GM19372 (cell line): ENCODE data around the gene CHRND.

Experiments
- ATAC-seq: cut with Tn5 transposase; IDR thresholded peaks from one replicate; pipeline ENCODE4 v1.9.1; 2021; ENCODE audit warnings: mild to moderate bottlenecking, low read depth, moderate library complexity; ENCODE audit not compliant: unreplicated experiment

CHRND gene

DNA sequence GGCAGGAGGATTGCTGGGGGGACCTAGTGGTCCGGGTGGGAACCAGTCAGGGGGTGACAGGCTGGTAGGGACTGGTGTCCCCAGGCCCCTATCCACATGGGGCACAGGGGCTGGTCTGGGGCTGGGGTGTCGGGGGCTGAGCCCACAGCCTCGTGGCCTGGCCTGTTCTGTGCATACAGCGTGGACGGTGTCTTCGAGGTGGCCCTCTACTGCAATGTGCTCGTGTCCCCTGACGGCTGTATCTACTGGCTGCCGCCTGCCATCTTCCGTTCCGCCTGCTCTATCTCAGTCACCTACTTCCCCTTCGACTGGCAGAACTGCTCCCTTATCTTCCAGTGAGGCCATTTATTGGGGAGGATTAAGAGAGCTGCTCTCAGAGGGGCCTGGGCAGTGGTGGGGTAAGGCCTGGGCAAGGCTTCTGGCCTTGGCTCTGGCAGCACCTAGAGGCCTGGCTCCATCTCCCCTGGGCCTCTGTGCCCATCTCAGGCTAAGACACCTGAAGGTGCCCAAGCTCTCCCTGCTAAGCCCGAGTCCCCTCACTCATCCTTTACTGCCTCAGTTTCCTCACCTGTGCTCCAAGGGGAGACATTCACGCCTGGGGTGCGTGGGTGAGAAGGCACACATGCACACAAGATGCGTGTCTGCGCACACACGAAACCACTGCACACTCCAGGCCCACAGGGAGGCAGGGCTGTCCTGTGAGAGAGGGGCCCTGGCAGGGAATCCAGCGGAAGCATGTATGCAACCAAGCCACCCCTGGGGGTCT is 15.4 kb downstream of the CHRND start:
- no peak for ATAC-seq

DNA sequence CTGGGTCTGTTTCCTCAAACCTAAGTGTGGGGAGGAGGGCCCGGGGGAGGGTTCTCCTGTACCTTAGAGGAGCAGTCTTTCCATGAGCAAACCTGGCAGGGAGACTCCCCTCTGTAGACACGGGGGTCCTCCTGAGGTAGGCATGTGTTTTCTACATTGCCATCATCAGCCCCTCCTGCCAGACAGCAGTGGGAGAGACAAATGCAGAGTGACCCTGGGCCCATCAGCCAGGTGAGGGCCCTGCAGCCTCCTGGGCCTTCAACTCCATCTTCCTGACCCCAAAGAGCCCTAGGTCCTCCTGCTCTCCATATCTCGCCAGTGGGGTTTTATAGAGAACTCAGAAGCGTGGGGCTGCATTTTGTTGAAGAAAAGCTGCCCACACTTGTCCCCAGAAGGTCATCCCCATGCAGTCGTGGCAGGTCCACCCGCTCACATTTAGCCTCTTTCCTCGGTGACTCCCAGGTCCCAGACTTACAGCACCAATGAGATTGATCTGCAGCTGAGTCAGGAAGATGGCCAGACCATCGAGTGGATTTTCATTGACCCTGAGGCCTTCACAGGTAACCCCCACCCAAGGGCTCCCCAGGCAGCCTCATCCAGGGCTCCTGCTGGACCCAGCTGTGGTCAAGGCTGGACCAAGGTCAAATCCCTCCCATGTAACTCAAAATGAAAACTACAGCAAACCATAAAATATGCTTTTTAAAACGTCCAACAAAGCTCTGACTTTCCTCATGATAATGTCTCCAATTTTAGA is 16.2 kb downstream of the CHRND start:
- ATAC-seq: no peak

- ATAC-seq: no peak
Observed at GRCh38 chr2:232542715-232543467, 16.9 kb downstream of the CHRND start.

DNA sequence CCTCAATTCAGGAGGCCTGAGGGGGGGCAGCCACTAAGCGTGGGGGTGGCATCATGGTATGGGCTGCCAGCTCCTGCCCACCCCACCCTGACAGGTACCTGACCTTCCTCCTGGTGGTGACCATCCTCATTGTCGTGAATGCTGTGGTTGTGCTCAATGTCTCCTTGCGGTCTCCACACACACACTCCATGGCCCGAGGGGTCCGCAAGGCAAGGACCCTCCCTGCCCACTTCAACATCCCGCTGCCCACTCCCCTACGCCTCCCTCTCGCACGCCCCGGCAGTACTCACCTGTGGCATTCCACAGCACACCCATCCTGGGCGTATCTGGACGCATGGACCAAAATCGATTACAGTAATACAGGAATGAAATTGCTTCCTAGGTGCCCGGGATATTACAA is 17.5 kb downstream of the CHRND start:
- ATAC-seq: no peak

DNA sequence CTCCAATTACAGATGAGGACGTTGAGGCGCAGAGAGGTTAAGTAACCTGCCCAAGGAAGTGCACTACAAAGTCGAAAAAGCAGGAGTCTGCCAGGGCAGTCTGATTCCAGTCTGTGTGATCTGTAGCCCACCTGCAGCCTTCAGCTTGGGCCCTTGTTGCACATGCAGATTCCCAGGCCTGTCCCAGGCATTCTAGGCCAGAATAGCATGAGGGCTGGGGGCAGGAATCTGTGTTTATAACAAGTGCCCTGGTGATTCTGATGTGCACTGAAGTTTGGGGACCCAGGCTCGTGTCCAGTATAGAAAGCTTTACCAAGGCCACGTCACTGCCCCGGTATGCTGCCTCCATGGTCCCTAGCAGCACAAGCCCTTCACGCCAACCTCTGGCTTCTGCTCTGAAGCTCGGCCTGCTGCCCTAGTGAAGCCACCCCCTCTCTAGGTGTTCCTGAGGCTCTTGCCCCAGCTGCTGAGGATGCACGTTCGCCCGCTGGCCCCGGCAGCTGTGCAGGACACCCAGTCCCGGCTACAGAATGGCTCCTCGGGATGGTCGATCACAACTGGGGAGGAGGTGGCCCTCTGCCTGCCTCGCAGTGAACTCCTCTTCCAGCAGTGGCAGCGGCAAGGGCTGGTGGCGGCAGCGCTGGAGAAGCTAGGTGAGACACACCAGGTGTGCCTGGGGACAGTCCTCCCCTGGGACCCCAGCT is 18.1 kb downstream of the CHRND start:
- no peak for ATAC-seq

DNA sequence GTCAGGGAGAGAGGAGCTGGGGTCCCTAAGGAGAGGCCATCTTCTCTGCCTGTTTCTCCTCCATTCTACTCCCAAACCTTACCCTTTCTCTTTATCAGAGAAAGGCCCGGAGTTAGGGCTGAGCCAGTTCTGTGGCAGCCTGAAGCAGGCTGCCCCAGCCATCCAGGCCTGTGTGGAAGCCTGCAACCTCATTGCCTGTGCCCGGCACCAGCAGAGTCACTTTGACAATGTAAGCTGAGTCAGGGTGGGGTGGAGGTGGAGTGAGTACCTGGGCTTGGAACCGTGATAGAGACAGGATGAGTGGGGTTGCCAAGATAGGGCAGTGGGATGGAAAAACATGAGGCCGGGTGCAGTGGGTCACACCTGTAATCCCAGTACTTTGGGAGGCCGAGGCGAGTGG is 18.7 kb downstream of the CHRND start:
- no peak for ATAC-seq

GRCh38 chr2:232545511-232546375 is 19.8 kb downstream of the CHRND start:
- ATAC-seq: no peak

GRCh38 chr2:232547991-232548390 is 22.0 kb downstream of the CHRND start:
- ATAC-seq: no peak

GRCh38 chr2:232549655-232550353 is 23.8 kb downstream of the CHRND start:
- no peak for ATAC-seq

- ATAC-seq: peak; percentile 93
Observed at GRCh38 chr2:232550354-232551249, 24.6 kb downstream of the CHRND start, which contains the start of the genes EIF4E2 and TIGD1. TSS of gene EIF4E2 (plus strand) at chr2:232550689. CDS start at chr2:232550725, 36 bp downstream. TSS of gene TIGD1 (minus strand) at chr2:232550557. CDS start at chr2:232549882, 675 bp downstream.

- no peak for ATAC-seq
Observed at GRCh38 chr2:232551250-232551638, 25.3 kb downstream of the CHRND start.

DNA sequence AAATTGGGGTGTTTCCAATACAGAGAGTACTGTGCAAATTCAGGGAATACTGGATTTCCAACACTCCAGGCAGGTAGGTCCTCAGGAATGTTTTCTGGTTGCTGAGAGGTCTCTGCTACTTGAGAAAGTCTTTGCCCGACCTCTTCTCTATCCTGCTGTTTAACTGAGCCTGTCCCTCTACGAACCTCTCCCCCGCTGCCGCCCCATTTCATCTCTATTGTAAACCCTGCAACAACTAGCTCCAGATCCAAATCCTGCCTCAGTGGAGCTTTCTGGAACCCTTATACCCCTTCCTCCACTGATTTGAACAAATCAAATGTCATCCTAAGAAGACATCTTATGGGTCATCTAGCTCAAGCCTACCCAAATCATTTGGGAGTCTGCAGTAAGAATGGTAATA is 25.8 kb downstream of the CHRND start:
- no peak for ATAC-seq

DNA sequence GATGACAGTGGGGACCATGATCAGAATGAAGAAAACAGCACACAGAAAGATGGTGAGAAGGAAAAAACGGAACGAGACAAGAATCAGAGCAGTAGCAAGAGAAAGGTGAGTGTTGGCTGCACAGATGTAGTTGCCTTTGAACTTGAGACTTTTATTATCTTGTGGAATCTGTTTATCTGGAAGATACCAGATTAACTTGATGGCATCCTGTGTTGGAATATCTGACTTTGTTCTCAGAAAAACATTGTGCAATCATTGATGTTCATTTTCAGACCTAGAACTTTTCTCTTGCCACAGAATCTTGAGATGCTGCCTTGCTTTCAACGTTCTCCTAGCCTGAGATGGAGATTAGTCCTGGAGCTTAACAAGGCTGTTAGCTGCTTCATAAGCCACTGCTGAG is 30.5 kb downstream of the CHRND start:
- ATAC-seq: no peak

GRCh38 chr2:232562515-232563151 is 36.7 kb downstream of the CHRND start:
- ATAC-seq: no peak

DNA sequence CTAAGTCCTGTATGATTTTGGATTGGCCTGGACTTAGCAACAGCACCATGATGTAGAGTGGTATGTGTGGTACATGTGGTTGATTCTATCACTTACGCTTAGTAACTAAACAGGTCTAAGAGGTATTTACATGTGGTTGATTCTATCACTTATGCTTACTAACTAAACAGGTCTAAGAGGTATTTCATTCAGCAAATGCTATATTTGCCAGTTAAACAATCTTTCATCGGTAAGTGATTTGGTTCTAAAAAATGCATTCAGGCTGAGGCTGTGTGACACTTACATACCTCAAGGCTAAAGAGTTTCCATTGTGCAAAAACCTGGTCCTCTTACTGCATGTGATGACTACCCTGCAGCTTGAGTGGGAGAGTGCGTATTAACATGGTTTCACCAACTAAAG is 37.6 kb downstream of the CHRND start:
- ATAC-seq: no peak

- no peak for ATAC-seq
Observed at GRCh38 chr2:232567721-232568120, 41.8 kb downstream of the CHRND start.

- no peak for ATAC-seq
Observed at GRCh38 chr2:232568161-232568560, 42.2 kb downstream of the CHRND start.
